HG02678 (cell line): ENCODE results near the gene MYDGF.

ENCODE experiments used
- ATAC-seq: cut with Tn5 transposase; IDR thresholded peaks from one replicate; pipeline ENCODE4 v1.9.1; 2021; ENCODE audit warnings: mild to moderate bottlenecking, moderate library complexity; ENCODE audit not compliant: unreplicated experiment

Gene MYDGF

DNA sequence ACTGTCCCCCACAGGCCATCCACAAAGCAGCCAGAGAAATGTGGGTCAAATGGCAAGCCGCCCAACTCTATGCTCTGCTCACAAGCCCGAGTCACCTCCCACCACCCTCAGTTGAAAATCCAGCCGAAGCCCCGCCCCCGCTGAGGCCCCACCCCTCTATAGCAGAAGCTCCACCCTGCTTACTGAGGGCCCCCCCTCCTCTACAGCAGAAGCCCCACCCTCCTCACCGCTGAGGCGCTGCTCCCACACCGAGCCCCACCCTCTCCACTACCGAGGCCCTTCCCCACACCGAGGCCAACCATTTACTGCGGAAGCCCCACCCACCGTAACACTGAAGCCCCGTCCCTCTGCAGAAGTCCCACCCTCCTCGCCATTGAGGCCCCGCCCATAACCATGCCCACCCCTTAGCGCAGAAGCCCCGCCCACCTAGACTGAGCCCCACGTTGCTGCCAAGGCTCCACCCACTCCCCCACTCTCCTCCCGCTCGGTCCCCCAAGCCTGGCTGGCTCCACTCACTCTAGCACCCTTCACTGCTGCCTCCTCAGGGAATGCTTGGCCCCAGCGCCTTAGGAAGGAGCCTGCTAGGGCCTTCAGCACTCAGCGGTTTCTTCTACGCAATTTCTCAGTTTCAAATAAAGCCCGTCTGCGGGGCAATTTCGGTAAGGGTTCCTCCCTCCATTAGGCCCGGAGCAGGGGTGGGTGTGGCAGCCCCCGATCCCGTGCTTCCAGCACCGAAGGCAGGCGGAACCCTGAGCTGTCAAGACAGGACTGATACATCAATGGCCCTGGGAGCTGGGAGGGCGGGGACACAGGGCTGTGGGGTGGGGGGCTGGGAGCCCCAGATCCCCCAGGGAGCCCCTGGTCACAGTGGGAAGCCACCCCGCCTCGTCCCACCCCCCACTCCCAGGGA, 9.0 kb upstream of the MYDGF start:
- no peak for ATAC-seq

DNA sequence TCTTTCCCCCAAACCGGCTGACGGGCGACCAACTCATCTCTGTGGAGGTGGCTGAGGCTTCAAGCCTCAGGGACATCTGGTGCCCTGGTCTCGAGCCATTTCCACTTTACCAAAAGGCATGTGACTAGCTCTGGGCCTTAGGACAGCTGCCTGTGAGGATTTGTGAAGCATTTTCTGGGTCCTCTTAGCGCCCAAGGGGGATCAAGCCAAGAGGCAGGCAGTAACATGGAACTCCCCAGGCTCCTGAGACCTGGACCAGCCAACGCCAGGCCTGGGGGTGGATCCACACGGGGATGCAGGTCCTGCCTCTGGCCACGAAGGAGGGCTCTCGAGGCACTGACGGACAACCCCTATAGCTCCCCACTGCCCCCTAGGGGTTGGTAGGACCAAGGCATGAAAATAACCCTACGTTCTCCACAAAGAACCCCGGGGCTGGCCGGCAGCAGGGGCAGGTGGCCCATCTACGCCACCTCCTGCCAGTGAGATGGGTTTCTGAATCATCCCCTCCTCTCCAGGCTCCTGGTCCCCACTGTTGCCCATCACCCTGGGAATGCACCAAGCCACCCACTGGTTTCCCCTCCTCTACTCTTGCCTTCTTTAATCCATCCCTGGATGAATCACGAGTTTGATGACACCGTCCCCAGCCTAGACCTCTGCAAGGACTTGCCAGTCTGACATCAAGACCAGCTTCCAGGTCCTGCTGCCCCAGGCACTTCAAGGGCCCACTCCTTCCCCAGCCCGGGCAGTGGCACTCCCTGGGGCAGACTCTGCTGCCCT, 7.0 kb upstream of the MYDGF start:
- no peak for ATAC-seq

DNA sequence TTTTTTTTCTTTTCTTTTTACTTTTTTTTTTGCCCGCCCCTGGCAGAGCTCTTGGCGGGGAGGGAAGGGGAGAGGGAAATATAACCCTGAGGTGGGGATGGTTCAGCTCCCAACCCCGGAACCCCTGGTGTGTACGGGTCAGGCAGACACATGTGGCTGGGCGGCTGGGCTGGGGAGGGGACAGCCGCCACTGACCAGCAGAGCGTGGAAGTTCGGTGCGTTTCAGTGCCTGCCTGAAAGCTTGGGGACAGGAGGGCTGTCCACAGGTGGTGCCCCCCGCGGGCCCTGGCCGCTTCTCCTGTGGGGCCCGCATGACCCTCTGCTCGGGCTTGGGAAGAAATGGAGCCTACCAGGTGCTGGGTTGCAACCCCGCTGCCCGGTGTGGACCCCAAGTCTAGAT, 5.2 kb upstream of the MYDGF start:
- no peak for ATAC-seq

DNA sequence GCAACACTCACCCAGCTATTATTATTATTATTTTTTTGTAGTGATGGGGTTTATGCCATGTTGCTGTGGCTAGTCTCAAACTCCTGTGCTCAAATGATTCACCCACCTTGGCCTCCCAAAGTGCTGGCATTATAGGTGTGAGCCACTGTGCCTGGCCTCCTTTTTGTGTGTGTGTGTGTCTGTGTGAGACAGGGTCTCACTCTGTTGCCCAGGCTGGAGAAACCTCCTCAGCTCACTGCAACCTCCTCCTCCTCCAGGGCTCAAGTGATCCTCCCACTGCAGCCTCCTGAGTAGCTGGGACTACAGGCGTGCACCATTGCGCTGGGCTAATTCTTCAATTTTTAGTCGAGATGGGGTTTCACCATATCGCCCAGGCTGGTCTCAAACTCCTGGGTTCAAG, 3.6 kb upstream of the MYDGF start:
- no peak for ATAC-seq

DNA sequence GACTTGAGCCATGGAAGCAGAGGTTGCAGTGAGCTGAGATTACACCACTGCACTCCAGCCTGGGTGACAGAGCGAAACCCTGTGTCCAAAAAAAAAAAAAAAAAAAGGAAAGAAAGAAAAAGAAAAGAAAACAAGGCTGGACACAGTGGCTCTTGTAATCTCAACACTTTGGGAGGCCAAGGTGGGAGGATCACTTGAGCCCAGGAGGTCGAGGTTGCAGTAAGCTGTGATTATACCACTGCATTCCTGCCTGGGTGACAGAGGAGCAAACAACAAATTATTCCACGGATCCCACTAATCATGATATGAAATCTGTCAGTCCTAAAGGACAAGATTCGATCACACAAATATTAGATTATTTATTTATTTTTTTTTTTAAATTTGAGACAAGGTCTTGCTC, 3.1 kb upstream of the MYDGF start:
- no peak for ATAC-seq

DNA sequence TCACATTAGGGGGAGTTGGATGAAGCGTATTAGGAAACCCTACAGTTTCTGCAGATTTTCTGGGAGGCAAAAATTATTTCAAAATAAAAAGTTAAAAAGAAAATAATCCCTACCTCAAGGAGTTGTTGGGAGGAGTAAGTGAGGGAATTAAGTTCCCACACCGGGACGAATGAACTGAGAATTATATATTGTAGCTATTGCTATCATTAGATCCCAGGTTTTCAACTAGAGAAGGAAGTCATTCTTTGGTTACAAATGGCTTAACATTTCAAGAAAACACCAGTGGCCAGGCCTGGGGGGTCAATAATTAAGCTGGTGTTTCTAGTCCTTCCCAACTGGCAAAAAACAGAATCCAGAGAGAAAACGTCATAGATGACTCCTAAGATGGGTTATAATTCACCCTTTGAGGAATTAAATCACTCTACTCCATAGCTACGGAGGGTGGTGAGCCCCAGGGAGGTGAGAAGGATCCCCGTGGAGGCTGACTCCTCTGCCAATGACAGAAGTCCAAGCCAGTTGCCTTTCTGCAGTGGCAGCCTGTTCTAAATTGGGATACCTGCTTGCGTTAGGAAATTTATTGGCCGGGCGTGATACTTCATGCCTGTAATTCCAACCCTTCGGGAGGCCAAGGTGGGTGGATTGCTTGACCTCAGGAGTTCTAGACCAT, 1.2 kb upstream of the MYDGF start:
- ATAC-seq: no peak

DNA sequence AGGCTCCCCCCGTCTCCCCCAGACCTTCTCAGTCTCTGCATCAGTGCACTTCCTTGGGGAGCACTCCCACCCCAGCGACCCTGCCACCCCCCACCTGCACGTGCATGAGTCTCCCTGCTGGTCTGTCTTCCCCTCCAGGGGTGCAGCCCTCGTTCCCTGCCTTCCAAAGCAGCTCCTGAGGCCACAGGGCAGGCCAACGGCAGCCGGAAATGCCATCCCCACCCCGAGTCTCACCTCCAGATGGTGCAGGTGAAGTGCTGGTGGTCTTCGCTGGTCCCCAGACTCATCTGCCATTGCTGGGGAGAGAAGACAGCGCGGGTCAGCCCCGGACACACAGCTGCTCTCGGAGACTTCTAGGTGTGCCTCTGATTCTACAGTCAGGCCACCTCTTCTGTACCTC, 5.5 kb downstream of the MYDGF start:
- ATAC-seq: no peak

DNA sequence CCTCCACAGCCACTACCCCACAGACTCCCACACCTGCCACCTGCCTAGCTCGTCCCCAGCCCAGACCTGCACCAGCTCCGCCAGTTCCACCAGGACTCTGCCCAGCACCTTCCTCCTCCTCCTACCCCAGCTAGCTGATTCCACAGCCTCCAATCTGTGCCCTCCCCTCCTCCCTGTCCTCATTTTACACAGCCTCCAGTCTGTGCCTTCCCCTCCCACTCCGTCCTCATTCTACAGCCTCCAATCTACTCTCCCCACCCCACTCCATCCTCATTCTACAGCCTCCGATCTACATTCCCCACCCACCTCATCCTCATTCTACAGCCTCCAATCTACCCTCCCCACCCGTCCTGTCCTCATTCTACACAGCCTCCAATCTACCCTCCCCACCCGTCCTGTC, 7.3 kb downstream of the MYDGF start:
- ATAC-seq: no peak

DNA sequence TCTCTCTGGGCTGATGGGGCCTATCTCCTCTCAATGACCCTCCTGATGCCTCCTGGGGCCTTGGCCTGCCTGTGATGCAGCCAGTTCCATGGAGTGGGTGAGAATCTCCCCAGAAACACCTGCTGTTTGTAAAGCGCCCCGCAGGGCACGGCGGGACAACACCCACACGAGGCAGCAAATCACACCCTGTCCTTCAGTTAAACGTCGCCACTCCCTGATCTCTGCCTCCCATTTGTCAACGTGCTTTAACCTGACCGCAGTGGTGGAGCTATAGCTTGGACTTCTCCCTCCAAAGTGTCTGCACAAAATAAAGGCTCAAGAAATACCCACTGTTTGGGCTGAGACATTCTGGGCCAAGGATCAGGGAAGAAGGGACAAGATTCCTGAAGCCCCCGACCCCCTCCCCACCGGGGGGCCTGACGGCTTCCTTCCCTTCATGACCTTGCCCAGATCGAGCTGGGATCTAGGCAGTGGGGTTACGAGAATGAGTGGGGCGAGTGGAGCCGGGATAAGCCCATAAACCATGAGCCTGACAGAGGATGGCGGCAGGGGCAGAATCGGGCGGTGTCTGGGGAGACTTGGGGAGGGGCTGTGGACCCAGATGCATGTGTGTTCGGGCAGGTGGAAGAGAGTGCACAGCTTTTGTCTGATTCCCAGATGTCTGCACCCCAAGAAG, 8.0 kb downstream of the MYDGF start:
- ATAC-seq: no peak

DNA sequence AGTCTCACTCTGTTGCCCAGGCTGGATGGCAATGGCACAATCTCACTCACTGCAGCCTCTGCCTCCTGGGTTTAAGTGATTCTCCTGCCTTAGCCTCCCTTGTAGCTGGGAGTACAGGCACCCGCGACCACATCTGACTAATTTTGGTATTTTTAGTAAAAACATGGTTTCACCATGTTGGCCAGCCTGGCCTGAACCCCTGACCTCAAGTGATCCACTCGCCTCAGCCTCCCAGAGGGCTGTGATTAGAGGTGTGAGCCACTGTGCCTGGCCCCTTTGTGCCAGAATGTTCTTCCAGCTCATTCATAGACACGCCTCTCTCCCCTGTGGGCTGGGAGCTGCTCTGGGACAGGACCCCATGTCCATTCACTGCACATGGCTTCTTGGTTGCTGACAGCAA, 9.1 kb downstream of the MYDGF start:
- ATAC-seq: no peak

DNA sequence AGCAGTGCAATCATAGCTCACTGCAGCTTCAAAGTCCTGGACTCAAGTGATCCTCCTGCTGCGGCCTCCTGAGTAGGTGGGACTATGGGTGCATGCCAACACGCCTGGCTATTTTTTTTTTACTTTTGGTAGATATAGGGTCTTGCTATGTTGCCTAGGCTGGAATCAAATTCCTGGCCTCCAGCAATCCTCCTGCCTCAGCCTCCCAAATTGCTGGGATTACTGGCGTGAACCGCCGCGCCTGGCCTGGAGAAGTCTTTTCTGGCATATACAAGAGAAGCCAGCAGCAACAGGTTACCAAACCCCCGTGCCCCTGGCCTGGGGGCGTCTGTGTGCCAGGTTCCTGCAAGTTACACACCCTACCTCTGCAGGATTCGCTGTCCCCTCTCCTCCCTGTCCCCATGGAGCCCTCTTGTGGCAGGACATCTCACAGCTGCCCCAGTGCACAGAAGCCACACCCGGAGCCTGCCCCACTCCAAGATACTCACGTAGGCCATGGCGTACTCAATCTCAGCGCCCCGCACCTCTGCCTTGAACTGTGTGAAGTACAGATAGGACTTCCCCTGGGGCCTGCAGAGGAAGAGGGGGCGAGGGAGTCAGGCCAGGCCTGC, 9.9 kb downstream of the MYDGF start:
- ATAC-seq: no peak

DNA sequence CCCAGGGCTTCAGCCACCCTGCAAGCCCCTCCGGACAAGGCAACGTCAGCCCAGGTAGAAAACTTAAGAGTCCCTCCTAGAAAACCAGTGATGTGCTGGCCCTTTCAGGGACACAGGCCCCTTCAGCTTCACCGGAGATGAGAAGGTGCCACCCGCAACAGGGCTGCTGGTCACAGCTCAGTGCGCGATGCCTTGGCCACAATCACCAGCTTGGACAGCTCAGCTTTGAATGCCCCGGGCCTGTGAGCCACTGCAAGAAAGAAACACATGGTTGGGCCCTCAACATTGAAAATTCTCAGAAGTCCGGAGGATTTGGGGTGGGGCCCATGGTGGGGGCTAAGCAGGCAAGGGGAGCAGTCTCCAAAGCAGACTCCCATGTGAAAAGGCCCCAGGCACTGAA, 12.3 kb downstream of the MYDGF start:
- no peak for ATAC-seq

DNA sequence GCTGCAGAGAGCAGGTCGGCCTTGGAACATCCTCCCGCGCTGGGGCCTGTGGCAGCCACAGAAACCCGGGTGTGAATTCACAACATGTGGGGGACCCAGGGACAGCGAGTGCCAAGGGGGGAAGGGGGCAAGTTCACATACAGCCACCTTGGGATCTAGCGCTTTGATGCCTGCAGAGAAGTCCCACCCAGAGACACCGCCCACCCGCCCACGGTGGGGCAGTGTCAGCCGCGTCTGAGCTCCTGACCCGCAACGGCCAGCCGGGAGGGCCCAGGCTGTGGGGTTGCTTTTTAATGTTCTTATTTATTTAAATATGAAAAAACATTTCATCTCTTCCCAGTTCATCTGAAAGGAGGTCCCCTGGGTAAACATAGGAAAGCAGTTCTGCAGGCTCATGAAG, 12.9 kb downstream of the MYDGF start:
- ATAC-seq: no peak

DNA sequence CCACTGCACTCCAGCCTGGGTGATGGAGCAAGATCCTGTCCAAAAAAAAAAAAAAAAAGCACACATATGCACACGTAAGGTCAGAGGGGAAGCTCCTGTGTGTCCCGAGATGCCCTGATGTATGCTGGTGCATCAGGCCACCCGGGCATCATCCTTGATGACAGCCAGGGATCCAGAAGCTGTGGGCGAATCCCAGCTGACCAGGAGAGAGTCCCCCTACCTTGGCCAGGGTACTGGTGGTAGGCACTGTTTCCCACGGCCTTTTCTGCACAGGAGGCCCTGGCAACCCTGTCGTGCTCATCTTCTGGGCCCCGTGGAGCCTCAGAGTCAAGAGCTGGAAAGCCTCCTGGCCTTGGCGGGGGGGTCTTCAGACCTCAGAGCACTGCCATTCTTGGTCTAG, 14.0 kb downstream of the MYDGF start:
- no peak for ATAC-seq

DNA sequence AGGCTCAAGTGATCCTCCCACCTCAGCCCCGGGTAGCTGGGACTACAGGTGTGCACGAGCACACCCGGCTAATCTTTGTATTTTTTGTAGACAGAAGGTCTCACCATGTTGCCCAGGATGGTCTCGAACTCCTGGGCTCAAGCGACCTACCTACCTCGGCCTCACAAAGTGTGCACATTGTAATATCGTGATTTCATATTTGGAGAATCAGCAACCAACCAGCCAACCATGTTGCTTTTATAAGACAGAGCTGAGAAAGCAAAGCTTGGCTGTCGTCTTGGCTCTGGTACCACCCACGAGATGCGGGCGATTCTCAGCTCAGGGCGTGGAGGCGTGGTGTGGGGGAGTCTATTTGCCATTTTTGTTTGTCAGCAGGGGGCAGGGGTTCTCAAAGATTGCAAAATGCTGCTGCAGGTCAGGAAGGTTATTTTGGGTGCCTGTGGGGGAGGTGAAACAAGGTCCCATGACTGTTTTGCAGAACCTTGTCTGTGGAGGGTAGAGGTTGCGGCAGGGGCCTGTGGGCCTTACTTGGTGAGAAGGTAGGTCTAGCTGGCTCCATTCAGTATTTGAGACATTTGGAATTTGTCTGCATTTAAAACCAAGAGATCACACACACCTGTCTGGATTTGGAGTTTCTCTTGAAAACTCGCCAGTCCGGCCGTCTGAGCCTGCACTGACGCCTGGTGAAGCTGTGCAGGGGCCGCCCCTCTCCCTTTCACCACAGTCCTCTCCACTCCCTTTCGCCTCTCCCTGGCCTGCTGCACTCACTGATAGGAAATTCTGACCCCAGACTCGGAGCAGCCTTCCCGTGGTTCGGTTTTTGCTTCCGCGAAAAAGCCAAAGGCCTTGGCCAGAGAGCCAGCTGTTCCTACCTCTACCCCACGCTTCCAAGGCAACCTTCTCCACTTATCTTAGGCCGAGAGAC, 15.4 kb downstream of the MYDGF start:
- ATAC-seq: no peak

DNA sequence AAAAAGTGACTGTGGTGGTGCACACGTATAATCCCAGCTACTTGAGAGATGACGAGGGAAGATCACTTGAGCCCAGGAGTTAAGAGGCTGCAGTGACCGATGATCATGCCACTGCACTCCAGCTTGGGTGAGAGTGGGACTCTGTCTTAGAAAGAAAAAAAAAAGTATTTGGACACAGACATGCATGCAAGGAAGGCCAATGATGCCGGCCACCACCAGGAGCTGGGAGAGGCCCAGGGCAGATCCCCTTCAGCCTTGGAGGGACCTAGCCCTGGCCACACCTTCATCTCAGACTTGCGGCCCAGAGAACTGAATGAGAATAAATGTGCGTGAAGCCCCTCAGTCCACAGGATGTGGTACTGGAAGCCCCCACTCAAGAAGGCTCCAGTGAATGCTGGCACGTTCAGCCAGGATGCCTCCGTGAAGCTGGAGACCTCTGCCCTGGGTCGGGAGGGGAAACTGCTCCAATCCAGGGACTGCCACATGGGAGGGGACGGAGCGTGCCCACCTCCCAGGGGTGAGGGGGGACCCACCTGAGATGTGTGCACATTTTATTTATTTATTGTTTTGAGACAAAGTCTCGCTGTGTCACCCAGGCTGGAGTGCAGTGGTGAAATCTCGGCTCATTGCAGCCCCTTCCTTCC, 16.2 kb downstream of the MYDGF start:
- no peak for ATAC-seq

DNA sequence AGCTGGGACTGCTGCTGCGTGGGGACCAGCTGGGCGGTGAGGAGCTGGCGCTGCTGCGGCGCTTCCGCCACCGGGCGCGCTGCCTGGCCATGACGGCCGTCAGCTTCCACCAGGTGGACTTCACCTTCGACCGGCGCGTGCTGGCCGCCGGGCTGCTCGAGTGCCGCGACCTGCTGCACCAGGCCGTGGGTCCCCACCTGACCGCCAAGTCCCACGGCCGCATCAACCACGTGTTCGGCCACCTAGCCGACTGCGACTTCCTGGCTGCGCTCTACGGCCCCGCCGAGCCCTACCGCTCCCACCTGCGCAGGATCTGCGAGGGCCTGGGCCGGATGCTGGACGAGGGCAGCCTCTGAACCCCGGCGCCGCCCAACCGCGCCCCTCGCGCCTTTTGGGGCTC, 18.1 kb downstream of the MYDGF start:
- ATAC-seq: no peak

DNA sequence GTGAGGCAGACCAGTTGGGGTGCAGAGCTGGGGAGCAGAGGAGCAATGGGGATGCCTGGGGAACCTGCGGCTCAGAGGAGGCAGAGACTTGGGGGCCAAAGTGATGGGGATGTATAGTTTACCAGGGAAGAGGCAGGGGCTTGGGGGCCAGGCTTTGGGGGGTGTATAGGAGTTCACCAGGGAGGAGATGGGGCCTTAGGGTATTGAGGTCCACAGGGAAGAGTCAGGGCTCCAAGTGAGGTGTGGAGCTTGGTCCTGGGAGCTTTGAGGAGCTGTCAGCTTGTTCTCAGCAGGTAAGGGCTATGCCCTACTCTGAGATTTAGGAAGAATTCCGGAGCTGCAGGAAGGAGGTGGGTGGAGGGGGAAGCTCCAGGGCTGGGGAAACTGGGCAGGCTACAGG, 20.0 kb downstream of the MYDGF start:
- no peak for ATAC-seq

DNA sequence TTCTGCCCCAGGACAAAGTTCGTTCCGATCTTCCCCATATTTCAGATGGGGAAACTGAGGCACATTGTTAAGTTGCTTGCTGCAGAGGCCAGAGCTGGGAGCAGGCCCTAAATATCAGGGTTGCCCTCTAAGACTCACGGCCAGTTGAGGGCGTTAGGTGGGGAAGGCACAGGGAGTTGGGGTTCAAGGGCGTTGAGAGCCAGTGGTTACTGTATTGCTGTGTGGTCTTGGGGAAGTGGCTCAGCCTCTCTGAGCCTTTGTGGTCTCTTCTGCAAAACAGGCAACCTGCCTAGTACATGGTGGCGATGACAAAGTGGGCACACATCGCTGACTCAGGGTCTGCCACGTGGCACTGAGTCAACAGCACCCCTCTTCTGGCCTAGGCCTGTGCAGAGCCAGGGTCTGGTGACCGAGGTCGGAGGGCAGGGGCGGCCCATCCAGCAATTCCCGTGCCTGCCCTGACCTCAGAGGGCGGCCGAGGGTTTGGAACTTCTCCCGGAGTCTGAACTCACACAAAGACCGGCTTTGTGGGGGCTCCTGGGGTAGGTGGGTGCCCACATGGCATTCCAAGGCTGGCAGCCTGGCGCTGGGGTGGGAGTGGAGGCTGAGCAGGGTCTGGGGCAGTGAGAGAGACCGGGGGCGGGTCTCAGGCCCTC, 20.6 kb downstream of the MYDGF start:
- ATAC-seq: no peak
